SK-N-SH (cell line): Measurements from ENCODE around the gene SEZ6L. TPM values are rescaled to one million over a fixed set of nuclear protein-coding genes. Genes with fewer than 3 reads are reported as not detected.

Experiments used
- CTCF ChIA-PET: fragments of 300-600, 350-600 bp; formaldehyde crosslinking; extraction: SDS; loops from one replicate; lab custom pipeline; 2021; lab: Yijun Ruan, JAX
- POLR2A ChIA-PET: fragments of 350-600 bp; sonication (Branson Sonifier 250); formaldehyde crosslinking; extraction: SDS; loops from one replicate; lab custom pipeline; 2020; ENCODE audit warnings: antibody characterized with exemption, inconsistent platforms; lab: Yijun Ruan, JAX
- DNase-seq: peaks from one replicate; pipeline ENCODE4 v3.0.0; 2012
- H2AFZ ChIP-seq: fragments of 200-600 bp; sonication (generic); 2 replicates; pipeline ENCODE4 v1.8.1; 2016; ENCODE audit warnings: antibody characterized with exemption, mild to moderate bottlenecking, low read depth
- H3F3A ChIP-seq: fragments of 200-600 bp; sonication (generic); replicated peaks from 2 replicates; pipeline ENCODE3; 2016; ENCODE audit warnings: antibody characterized with exemption, mild to moderate bottlenecking; ENCODE audit not compliant: insufficient read depth
- H3K27ac ChIP-seq, 2 experiments: fragments of 200-500 bp in 1 of 2; fragments of 200-600 bp in 1 of 2; sonication (Bioruptor generic) in 1 of 2; sonication (generic), shearing (Covaris generic) in 1 of 2; 2 replicates each; pipeline versions ENCODE4 v1.5.1 to v1.6.1; 2014 to 2016; ENCODE audit warnings: low read depth in 2 of 2, inconsistent platforms in 1 of 2, low read length in 1 of 2, mild to moderate bottlenecking in 1 of 2, mixed read lengths in 1 of 2
- H3K27me3 ChIP-seq: fragments of 200-600 bp; sonication (generic), shearing (Covaris generic); 2 replicates; pipeline ENCODE4 v1.6.1; 2016; ENCODE audit warnings: mixed run types; ENCODE audit not compliant: insufficient read depth
- H3K36me3 ChIP-seq, 2 experiments: fragments of 200-500 bp in 1 of 2; fragments of 200-600 bp in 1 of 2; sonication (Bioruptor generic) in 1 of 2; sonication (generic) in 1 of 2; replicated peaks in 1 of 2; 2 replicates each; pipeline versions ENCODE3 to v1.5.1; 2014 to 2016; ENCODE audit warnings: low read length in 1 of 2, mild to moderate bottlenecking in 1 of 2; ENCODE audit not compliant: insufficient read depth in 2 of 2, control insufficient read depth in 1 of 2
- H3K4me1 ChIP-seq, 2 experiments: fragments of 200-500 bp in 1 of 2; fragments of 200-600 bp in 1 of 2; sonication (Bioruptor generic) in 1 of 2; sonication (generic), shearing (Covaris generic) in 1 of 2; 2 replicates each; pipeline versions ENCODE4 v1.5.1 to v1.6.1; 2014 to 2016; ENCODE audit warnings: low read depth in 1 of 2, low read length in 1 of 2, mixed run types in 1 of 2; ENCODE audit not compliant: insufficient read depth in 2 of 2, control insufficient read depth in 1 of 2
- H3K4me2 ChIP-seq: fragments of 200-600 bp; sonication (generic), shearing (Covaris generic); 2 replicates; pipeline ENCODE4 v1.6.1; 2017; ENCODE audit warnings: mixed run types
- H3K4me3 ChIP-seq, 2 experiments: fragments of 200-500 bp in 1 of 2; fragments of 200-600 bp in 1 of 2; sonication (Bioruptor generic) in 1 of 2; sonication (generic), shearing (Covaris generic) in 1 of 2; 2 replicates each; pipeline versions ENCODE4 v1.5.1 to v1.8.1; 2014 to 2016; ENCODE audit warnings: low read depth in 2 of 2, inconsistent platforms in 1 of 2, low read length in 1 of 2, mild to moderate bottlenecking in 1 of 2, mixed read lengths in 1 of 2, moderate library complexity in 1 of 2
- H3K79me2 ChIP-seq: fragments of 200-600 bp; sonication (generic); 2 replicates; pipeline ENCODE4 v1.8.1; 2017; ENCODE audit warnings: mild to moderate bottlenecking; ENCODE audit not compliant: insufficient read depth
- H3K9ac ChIP-seq: fragments of 200-600 bp; sonication (generic); 2 replicates; pipeline ENCODE4 v1.6.1; 2017; ENCODE audit warnings: mixed run types
- H3K9me2 ChIP-seq: fragments of 200-600 bp; sonication (generic); 2 replicates; pipeline ENCODE4 v1.6.1; 2017; ENCODE audit warnings: mixed run types
- H3K9me3 ChIP-seq: fragments of 200-600 bp; sonication (generic); 2 replicates; pipeline ENCODE4 v1.6.1; 2017; ENCODE audit warnings: mixed run types, mild to moderate bottlenecking, moderate library complexity
- H4K20me1 ChIP-seq: fragments of 200-600 bp; sonication (generic); 2 replicates; pipeline ENCODE4 v1.6.1; 2017; ENCODE audit warnings: mild to moderate bottlenecking, mixed run types; ENCODE audit not compliant: insufficient read depth
- EP300 ChIP-seq, 2 experiments: IDR thresholded peaks; 2 replicates each; pipeline versions ENCODE4 v1.4.0 to v1.6.1; 2012; ENCODE audit warnings: borderline replicate concordance in 1 of 2, low read depth in 1 of 2, low read length in 1 of 2
- EZH2phosphoT487 ChIP-seq: fragments of 200-600 bp; sonication (generic); IDR thresholded peaks from 2 replicates; pipeline ENCODE4 v1.6.1; 2017; ENCODE audit warnings: low read depth, mixed run types, mild to moderate bottlenecking, antibody characterized with exemption, moderate library complexity, borderline replicate concordance
- FOXJ3 ChIP-seq: sonication (generic); formaldehyde crosslinking; IDR thresholded peaks from 2 replicates; pipeline ENCODE4 v1.5.1; 2020; ENCODE audit warnings: mild to moderate bottlenecking, missing genetic modification reagents
- FOXM1 ChIP-seq: IDR thresholded peaks from 2 replicates; pipeline ENCODE4 v1.4.0; 2012; ENCODE audit warnings: low read depth, mild to moderate bottlenecking
- MAX ChIP-seq: IDR thresholded peaks from 2 replicates; pipeline ENCODE4 v1.4.0; 2012; ENCODE audit warnings: low read depth
- MEF2A ChIP-seq: IDR thresholded peaks from 2 replicates; pipeline ENCODE4 v1.4.0; 2012; ENCODE audit warnings: low read depth, borderline replicate concordance
- NFIC ChIP-seq: IDR thresholded peaks from 2 replicates; pipeline ENCODE4 v1.4.0; 2012; ENCODE audit warnings: borderline replicate concordance
- POLR2AphosphoS5 ChIP-seq: IDR thresholded peaks from 2 replicates; pipeline ENCODE4 v1.6.1; 2012; ENCODE audit warnings: low read depth, low read length
- RAD21 ChIP-seq: IDR thresholded peaks from 2 replicates; pipeline ENCODE4 v1.6.1; 2012; ENCODE audit warnings: mild to moderate bottlenecking, low read length
- RCOR1 ChIP-seq: fragments of 150-350 bp; IDR thresholded peaks from 2 replicates; pipeline ENCODE4 v1.6.1; 2017; ENCODE audit warnings: antibody characterized with exemption, low read length
- REST ChIP-seq: IDR thresholded peaks from 2 replicates; pipeline ENCODE4 v1.6.1; 2012; ENCODE audit warnings: mild to moderate bottlenecking, low read depth, low read length, moderate library complexity
- RFX5 ChIP-seq: IDR thresholded peaks from 2 replicates; pipeline ENCODE4 v1.6.1; 2012; ENCODE audit warnings: mild to moderate bottlenecking, improper control_type of control experiment, low read length
- RXRA ChIP-seq: IDR thresholded peaks from 2 replicates; pipeline ENCODE4 v1.4.0; 2012; ENCODE audit warnings: low read depth, mild to moderate bottlenecking, borderline replicate concordance
- TCF12 ChIP-seq: IDR thresholded peaks from 2 replicates; pipeline ENCODE4 v1.4.0; 2012
- USF1 ChIP-seq: IDR thresholded peaks from 2 replicates; pipeline ENCODE4 v1.4.0; 2012; ENCODE audit warnings: low read depth, borderline replicate concordance
- WGBS: methylation state at CpG from one replicate; pipeline ENCODE4 v1.1.6; 2017; ENCODE audit warnings: low lambda C conversion rate; 5-methylcytosine and 5-hydroxymethylcytosine counted together
- polyA plus RNA-seq, 3 experiments: library from polyadenylated mRNA; depleted of rRNA; stranded (reverse); fragments of >200 nt; gene quantifications; 2 replicates each; pipeline ENCODE4 v1.2.3, GENCODE V29; 2012

SEZ6L gene
- polyA plus RNA-seq, 1 of the 3 experiments (the other 2 are of a cell fraction), result 0.10 TPM

GRCh38 chr22:26131589-26132154, 37.6 kb upstream of the SEZ6L start (continued):
- TF ChIP-seq RXRA (no peak), EZH2phosphoT487 (no peak), USF1 (no peak), RCOR1 (no peak), TCF12 (no peak), POLR2AphosphoS5 (no peak), MAX (no peak), FOXJ3 (CRISPR knock-in tag) (no peak), REST (no peak), FOXM1 (no peak), MEF2A (no peak), RFX5 (no peak), EP300 (IDR thresholded peaks at IDR 0.05; ENCODE audit: borderline replicate concordance in 1 of 2, low read depth in 1 of 2, low read length in 1 of 2) (no peak), NFIC (no peak)

GRCh38 chr22:26134654-26135330, 34.5 kb upstream of the SEZ6L start:
- H3K9me2 ChIP-seq, result no peaks in the 10 kb centered on the region
- TF ChIP-seq RAD21, result peak; percentile 30; the same call in 1 of the 2 replicates
- TF ChIP-seq REST, result no peak
- no peak overlapping the region for H3K9ac ChIP-seq
- H3K27ac ChIP-seq, result no peak overlapping the region
- no peaks in the 10 kb centered on the region for H3K27me3 ChIP-seq
- ChIA-PET CTCF (interaction anchor here (1.1 to 4.4 kb wide), 5 partner anchors 8 to 176 kb away, joined by 3 to 15 read pairs (median 4); no protein-coding TSS in a partner anchor), POLR2A (no interaction called here)
- H3K36me3 ChIP-seq, result no peaks in the 10 kb centered on the region
- WGBS, result 35% methylated on average over 7 of the region's 7 CpGs
- no peaks in the 10 kb centered on the region for H3K9me3 ChIP-seq
- H4K20me1 ChIP-seq, result no peaks in the 10 kb centered on the region
- H3K4me3 ChIP-seq, result no peak overlapping the region
- H3K79me2 ChIP-seq, result no peaks in the 10 kb centered on the region
- H3F3A ChIP-seq, result no peaks in the 10 kb centered on the region
- H2AFZ ChIP-seq, result no peak overlapping the region
- H3K4me2 ChIP-seq, result no peak overlapping the region
- H3K4me1 ChIP-seq, result peaks cover 0 to 8% of the 10 kb centered on the region in 2 experiments; a peak in 1 of 4 replicates
- DNase-seq, result no peak
